Subcutaneous adipose tissue (tissue), 4 donors: ENCODE data around the gene COTL1. TPM values are rescaled to one million over a fixed set of nuclear protein-coding genes. Genes with fewer than 3 reads are reported as not detected.

Source experiments
- CTCF ChIP-seq: fragments of 450-650 bp; IDR thresholded peaks from one replicate; pipeline ENCODE4 v1.5.1; 2016; ENCODE audit warnings: low read depth, mild to moderate bottlenecking, control low read depth, antibody characterized with exemption, moderate library complexity
- total RNA-seq, 4 donors: library from RNA; depleted of rRNA; stranded (reverse); fragments of >200 nt; gene quantifications; one replicate each; pipeline ENCODE4 v1.1.0, GENCODE V29; 2016

COTL1 gene
- total RNA-seq, 4 donors from 2014 or later = 27.5 to 114 (median 59.7) TPM

DNA sequence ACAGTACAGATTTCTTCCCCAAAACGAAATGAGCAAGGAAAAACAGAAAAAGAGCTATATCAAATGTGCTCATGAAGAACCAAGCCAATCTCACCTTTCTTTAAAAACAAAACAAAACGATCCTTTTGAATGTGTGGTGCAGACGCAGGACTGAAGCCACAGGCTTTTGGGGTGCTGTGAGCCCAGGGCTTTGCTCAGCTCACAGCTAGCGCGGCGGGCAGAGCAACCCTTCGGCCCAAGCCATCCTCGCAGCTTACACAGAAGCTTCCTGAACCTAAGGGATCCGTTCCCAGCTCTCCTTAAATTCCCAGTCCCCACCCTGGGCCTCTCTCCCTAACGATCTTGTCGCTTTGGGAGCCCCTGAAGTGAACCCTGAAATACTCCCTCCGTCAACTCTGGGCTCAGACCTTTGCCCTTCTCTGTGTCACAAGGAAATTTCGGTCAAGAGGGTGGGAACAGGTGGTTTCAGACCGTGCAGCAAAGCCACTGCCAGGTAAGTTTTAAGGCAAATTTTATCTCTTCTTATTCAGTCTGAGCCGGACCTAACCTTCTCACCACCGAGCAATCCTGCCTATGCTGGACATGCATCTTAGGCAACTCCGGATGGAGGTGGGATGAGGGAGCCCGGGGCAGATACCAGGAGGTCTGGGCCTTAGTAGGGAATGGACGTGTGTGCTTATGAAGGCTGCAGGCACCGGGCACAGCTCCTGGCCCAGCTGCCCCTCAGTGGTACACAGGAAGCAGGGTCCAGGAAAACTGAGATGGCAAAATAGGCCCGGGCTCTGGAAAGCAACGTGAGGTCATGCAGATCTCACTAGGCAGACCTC, 52.0 kb downstream of the COTL1 start:
- no peak for TF ChIP-seq CTCF

DNA sequence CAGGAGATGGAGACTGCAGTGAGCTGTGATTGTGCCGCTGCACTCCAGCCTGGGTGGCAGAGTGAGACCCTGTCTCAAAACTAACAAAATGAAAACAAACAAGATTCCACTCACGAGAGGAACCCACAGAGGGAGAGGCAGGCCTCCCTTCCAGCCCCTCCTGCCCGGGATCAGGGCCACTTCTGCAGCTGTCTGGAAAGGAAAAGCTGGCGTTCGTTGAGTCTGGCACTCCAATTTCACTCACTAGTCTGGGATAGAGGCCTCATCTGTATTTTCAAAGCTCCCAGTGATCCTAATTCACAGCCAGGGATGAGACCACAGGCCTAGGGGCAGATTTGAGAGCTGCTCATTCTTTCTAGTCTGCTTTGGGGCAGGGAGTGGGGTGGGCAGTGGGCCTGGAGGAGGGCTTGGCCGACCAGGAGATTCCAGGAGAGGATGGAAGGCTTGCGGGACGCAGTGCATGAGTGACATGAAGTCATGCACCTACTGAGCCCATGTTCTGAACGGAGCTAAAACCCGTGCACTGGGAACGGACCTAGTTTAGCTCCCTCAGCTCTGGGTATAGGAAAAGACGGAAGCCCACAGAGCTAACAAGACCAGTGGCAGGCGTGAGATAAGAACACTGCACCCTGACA, 54.0 kb downstream of the COTL1 start:
- no peak for TF ChIP-seq CTCF

DNA sequence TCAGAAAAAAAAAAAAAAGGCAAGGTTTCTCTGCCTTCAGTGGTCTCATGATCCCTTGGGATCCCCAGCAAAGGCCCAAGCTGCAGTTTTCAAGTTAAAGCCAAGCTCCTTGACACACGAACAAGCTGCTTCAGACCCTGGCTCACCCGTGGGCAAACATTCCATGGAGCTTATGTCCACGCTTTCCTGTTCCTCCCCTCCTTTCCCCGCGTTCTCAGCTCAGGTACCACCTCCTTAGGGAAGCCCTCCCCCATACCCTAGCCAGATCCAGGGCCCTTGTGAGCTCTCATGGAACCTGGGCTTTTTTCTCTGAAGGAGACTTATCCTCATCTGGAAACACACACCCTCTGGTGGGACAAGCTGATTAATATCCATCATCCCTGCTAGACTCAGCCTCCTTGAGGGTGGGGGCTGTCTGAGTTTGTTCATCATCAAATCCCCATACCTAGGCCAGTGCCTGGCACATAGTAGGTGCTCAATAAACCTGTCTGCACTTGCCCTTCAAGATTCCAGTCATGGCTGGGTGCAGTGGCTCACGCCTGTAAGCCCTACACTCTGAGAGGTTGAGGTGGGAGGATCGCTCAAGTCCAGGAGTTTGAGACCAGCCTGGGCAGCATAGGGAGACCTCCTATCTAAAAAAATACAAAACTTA, 54.7 kb downstream of the COTL1 start:
- TF ChIP-seq CTCF = no peak

DNA sequence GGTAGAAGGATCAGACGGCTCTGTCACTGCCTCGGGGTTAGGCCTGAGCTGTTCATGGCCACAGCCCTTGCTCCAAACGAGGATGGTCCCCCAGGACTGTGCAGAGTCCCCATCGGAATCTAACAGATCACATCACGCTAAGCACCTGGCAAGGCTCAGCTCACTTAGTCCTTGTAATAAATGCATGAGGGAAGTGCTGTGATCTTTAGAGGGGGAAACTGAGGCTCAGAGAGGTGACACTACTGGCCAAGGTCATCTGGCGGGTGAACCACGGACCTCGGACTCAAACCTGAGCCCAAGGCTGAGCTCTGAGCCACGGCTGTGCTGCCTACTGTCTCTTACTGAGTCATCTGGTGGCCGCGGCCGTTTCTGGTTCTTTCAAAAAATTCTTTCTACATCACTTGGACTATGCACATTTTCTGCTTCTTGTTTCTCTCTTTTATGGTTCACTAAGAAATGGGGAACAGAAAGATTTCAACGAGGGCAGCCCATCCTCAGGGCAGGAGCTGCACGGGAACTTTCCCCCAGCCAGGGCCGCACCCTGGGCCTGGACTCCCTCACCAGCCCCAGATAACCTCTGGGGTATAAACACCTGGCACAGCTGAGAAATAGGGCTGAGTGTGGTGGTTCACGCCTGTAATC, 55.6 kb downstream of the COTL1 start:
- no peak for TF ChIP-seq CTCF

DNA sequence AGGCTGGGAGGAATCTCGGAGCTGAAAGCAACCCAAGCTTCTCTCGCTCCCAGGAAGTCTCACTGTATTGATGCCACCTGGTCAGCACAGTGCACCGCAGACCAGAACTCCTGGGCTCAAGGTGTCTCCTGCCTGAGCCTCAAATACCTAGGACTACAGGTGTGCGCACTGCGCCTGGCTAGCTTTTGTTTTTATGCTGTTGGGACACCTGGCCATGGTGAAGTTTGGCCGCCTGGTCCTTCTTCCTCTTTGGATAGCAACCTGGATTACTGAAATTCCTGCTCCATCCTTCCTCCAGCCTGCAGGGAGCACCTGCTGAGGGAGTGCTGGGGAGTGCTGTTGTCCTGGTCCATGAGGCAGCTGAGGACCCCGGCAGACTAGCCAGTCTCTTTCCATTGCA, 56.6 kb downstream of the COTL1 start:
- TF ChIP-seq CTCF = no peak

GRCh38 chr16:84560269-84560668, 57.6 kb downstream of the COTL1 start:
- TF ChIP-seq CTCF = no peak
